ENCODE measurements around the gene TOP2A. TPM values are rescaled to one million over a fixed set of nuclear protein-coding genes. Genes with fewer than 3 reads are reported as not detected.

TOP2A gene
- polyA plus RNA-seq, 4 donors, result 1.1 to 69.9 (median 20.3) TPM

DNA sequence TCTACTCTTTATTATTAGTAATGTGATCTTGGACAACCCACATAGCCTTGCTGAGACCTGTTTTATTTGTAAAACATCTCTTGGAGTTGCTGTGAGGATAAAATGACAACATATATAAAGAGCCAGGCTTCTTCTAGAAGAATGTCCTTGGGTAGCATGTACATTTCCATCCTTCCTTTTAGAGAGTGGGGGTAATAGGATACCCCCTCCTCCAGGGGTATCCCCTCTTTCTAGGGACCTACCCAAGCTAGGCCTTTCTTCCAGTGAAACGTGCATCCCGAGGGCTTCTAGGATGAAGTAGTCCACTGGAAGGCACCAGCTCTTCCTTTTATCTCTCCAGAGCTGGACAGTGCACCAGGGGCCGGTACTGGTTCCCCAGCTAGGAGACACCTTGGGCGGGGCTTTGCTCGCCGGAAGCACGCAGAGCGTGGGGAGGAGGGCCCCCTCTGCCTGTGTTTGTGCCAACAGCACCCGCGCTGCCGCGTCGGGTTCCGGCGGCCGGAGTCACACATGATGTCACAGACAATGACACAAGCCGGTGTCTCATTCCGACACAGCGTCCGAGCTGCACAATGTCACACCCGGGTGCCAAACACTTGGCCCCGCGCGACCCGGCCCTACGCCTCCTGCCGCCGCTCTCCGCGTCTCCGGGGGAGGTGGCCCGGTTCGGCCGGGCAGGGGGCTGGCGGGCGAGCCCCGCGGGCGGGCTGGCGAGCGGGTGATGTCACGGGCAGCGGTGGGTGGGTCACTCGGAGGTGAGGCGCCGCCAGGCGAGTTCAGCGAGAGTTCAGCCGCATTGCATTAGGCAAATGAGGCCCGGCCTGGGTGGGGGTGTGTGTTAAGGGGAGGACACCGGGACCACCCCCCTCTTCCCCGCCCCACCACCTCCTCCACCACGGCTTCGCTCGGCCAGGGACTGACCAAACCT lies 76.6 kb downstream of the TOP2A start:
- 1 to 3% (median 1%) methylated on average over 38 to 55 of the region's 55 CpGs for WGBS, 3 donors
- DNase-seq, result peak; percentile 86 to 92
- no peak for FAIRE-seq
- Histone ChIP-seq H3K27me3 (ENCODE audit: control insufficient read depth in 3 of 3, insufficient read depth in 3 of 3, low read length in 3 of 3) (no peaks in the 10 kb centered on the region), H3K36me3 (ENCODE audit: control insufficient read depth in 3 of 3, insufficient read depth in 2 of 3, low read depth in 1 of 3, low read length in 3 of 3) (peaks cover 0 to 43% (median 4%) of the 10 kb centered on the region in 3 donors), H3K4me3 (ENCODE audit: low read depth in 1 of 3, low read length in 3 of 3) (peak overlapping the region; percentile 72 to 79 (median 78)), H3K4me1 (ENCODE audit: control insufficient read depth in 3 of 3, insufficient read depth in 2 of 3, low read depth in 1 of 3, low read length in 2 of 3) (peaks cover 0 to 34% (median 13%) of the 10 kb centered on the region in 3 donors), H3K9me3 (ENCODE audit: control insufficient read depth in 2 of 2, insufficient read depth in 1 of 2, low read depth in 1 of 2, low read length in 1 of 2) (no peaks in the 10 kb centered on the region), H3K27ac (ENCODE audit: low read depth in 1 of 3, low read length in 2 of 3) (peak overlapping the region; percentile 74 to 99 (median 93))

DNA sequence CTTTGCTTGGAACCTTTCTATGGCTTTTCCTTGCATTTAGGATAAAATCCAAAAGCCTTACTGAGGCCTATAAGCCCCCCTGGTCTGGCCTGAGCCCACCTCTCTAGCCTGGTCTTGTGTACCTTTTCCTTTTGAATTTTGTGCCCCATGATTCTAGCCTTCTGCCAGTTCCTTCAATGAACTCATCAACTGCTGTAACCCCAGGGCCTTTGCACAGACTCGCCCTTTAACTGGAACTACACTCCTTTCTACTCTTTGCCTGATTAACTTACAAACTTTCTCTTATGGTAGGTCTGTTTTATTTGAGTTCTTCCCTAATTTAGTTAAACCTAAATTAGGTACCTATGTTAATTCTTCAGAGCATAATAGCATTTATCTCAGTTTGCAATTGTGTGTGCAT lies 77.4 kb downstream of the TOP2A start:
- FAIRE-seq, result no peak
- Histone ChIP-seq H3K4me1 (ENCODE audit: control insufficient read depth in 3 of 3, insufficient read depth in 2 of 3, low read depth in 1 of 3, low read length in 2 of 3) (peaks cover 0 to 26% (median 7%) of the 10 kb centered on the region in 3 donors), H3K4me3 (ENCODE audit: low read depth in 1 of 3, low read length in 3 of 3) (no peak overlapping the region), H3K27me3 (ENCODE audit: control insufficient read depth in 3 of 3, insufficient read depth in 3 of 3, low read length in 3 of 3) (no peaks in the 10 kb centered on the region), H3K36me3 (ENCODE audit: control insufficient read depth in 3 of 3, insufficient read depth in 2 of 3, low read depth in 1 of 3, low read length in 3 of 3) (peaks cover 0 to 46% (median 4%) of the 10 kb centered on the region in 3 donors), H3K9me3 (ENCODE audit: control insufficient read depth in 2 of 2, insufficient read depth in 1 of 2, low read depth in 1 of 2, low read length in 1 of 2) (no peaks in the 10 kb centered on the region), H3K27ac (ENCODE audit: low read depth in 1 of 3, low read length in 2 of 3) (peak overlapping the region in 2 of 3 donors; percentile 93 to 99)
- 95 to 100% (median 99%) methylated on average over 1 of the region's 1 CpG for WGBS, 3 donors
- DNase-seq, result no peak

DNA sequence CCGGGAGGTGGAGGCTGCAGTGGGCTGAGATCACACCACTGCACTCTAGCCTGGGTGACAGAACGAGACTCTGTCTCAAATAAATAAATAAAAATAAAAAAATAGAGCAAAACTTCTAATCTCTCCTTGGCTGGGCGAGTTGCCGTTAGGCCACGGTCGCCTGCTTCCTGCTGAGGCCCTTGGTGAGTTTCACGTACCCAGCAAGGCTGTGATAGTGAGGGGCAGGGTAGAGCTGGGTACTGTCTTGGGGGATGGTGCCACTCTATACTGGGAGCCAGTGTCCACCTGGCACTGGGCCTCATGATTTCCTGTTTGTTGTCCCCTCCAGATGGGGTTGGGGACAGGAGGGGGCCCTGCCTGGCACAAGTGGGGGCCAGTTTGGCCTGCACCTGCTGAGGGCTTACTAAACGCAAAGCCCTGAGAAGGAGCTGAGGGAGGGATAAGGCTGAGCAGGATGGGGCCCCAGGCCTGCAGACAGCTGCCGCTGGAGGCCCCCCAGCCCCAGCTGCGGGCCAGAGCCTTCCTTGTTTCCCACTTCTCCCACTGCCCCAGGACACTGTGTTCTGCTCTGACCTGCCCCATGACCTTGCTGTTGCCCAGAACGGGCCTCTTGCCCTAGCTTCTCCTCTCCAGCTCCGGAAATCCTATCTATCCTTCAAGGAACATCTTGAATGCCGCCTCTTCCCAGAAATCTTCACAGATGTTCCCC lies 78.6 kb downstream of the TOP2A start:
- Histone ChIP-seq H3K9me3 (ENCODE audit: control insufficient read depth in 2 of 2, insufficient read depth in 1 of 2, low read depth in 1 of 2, low read length in 1 of 2) (no peaks in the 10 kb centered on the region), H3K36me3 (ENCODE audit: control insufficient read depth in 3 of 3, insufficient read depth in 2 of 3, low read depth in 1 of 3, low read length in 3 of 3) (peaks cover 0 to 44% (median 4%) of the 10 kb centered on the region in 3 donors), H3K4me1 (ENCODE audit: control insufficient read depth in 3 of 3, insufficient read depth in 2 of 3, low read depth in 1 of 3, low read length in 2 of 3) (peaks cover 0 to 26% (median 12%) of the 10 kb centered on the region in 3 donors), H3K27ac (ENCODE audit: low read depth in 1 of 3, low read length in 2 of 3) (peak overlapping the region in 1 of 3 donors; percentile 15), H3K27me3 (ENCODE audit: control insufficient read depth in 3 of 3, insufficient read depth in 3 of 3, low read length in 3 of 3) (no peaks in the 10 kb centered on the region), H3K4me3 (ENCODE audit: low read depth in 1 of 3, low read length in 3 of 3) (no peak overlapping the region)
- DNase-seq, result no peak
- FAIRE-seq, result no peak
- WGBS, 3 donors, result 66 to 76% (median 76%) methylated on average over 13 of the region's 13 CpGs

Other genes with a start within 250 kb of the TOP2A start
- gene RAPGEFL1, start 240.4 kb downstream of the TOP2A start, polyA plus RNA-seq, result 100 to 1,000 TPM in 1 of 4 donors, 10 to 100 TPM in 3; 24.5 to 121 (median 57.9) TPM
- 10 to 100 TPM; 12.5 to 22.9 (median 14.0) TPM for gene WIPF2, start 198.6 kb downstream of the TOP2A start, polyA plus RNA-seq
- gene CDC6, start 130.0 kb downstream of the TOP2A start, polyA plus RNA-seq, result 10 to 100 TPM in 2 of 4 donors, 1 to 10 TPM in 2; 2.5 to 11.5 (median 7.3) TPM
- 10 to 100 TPM; 28.8 to 47.7 (median 39.9) TPM for gene RARA, start 108.7 kb downstream of the TOP2A start, polyA plus RNA-seq
- gene GJD3, start 53.2 kb downstream of the TOP2A start, polyA plus RNA-seq, result 1 to 10 TPM in 1 of 4 donors, under 1 TPM in 1, not detected in 2; 0.32 to 1.1 TPM
- 100 to 1,000 TPM in 1 of 4 donors, 10 to 100 TPM in 3; 19.2 to 282 (median 40.1) TPM for gene IGFBP4, start 25.6 kb upstream of the TOP2A start, polyA plus RNA-seq
- gene TNS4, start 83.7 kb upstream of the TOP2A start, polyA plus RNA-seq, result 1 to 10 TPM in 1 of 4 donors, not detected in 3; 3.0 TPM
- 1 to 10 TPM in 1 of 4 donors, under 1 TPM in 1, not detected in 2; 0.92 to 1.7 TPM for gene CCR7, start 147.6 kb upstream of the TOP2A start, polyA plus RNA-seq
- gene SMARCE1, start 229.9 kb upstream of the TOP2A start, polyA plus RNA-seq, result 100 to 1,000 TPM in 1 of 4 donors, 10 to 100 TPM in 3; 75.4 to 116 (median 85.5) TPM
- gene KRT222, start 247.3 kb upstream of the TOP2A start, polyA plus RNA-seq, result 1 to 10 TPM; 1.2 to 5.1 (median 2.9) TPM

Measured in small intestine (tissue), 7 donors.